Kidney epithelial cell (primary cell): ENCODE data around the gene IPO7. TPM values are rescaled to one million over a fixed set of nuclear protein-coding genes. Genes with fewer than 3 reads are reported as not detected.

Experiments used
- DNase-seq: peaks from one replicate; pipeline ENCODE4 v3.0.0-alpha.2; 2010; ENCODE audit warnings: low read depth
- H3K27me3 ChIP-seq: 2 replicates; pipeline ENCODE4 v1.6.0; 2011; ENCODE audit warnings: low read length; ENCODE audit not compliant: control insufficient read depth, insufficient read depth
- H3K36me3 ChIP-seq: 2 replicates; pipeline ENCODE4 v1.5.1; 2011; ENCODE audit warnings: low read length; ENCODE audit not compliant: control insufficient read depth, insufficient read depth
- H3K4me3 ChIP-seq: 2 replicates; pipeline ENCODE4 v1.5.1; 2011; ENCODE audit warnings: low read depth, mild to moderate bottlenecking, control low read depth, low read length
- total RNA-seq: library from RNA; depleted of rRNA; stranded (reverse); fragments of >200 nt; gene quantifications from 2 replicates; pipeline ENCODE4 v1.2.3, GENCODE V29; 2015
- TF ChIP-seq, protein P1 (sequence below): IDR thresholded peaks from 2 replicates; pipeline ENCODE4 v1.5.1; 2011; ENCODE audit warnings: mild to moderate bottlenecking, moderate library complexity, low read length, control low read depth, inconsistent platforms; ENCODE audit not compliant: insufficient read depth, poor library complexity, severe bottlenecking

IPO7 gene
- total RNA-seq, 1 donor from 2014 or later: 95.1 TPM

DNA sequence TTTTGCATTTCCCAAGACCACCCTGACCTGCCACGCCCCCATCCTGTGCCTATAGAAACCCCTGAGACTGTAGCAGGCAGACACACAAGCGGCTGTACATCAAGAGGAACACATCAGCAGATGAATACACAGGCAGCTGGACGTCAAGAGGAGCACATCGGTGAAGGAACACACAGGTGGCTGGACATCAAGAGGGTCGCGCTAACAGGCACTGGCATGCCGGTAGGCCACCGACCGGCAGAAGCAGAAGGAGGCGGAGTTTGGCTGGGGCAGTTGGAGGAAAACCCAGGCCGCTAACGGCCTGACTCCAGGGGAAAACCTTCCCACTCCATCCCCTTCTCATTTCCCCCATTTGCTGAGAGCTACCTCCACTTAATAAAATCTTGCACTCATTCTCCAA, 5.4 kb upstream of the IPO7 start:
- TF ChIP-seq, protein P1, sequence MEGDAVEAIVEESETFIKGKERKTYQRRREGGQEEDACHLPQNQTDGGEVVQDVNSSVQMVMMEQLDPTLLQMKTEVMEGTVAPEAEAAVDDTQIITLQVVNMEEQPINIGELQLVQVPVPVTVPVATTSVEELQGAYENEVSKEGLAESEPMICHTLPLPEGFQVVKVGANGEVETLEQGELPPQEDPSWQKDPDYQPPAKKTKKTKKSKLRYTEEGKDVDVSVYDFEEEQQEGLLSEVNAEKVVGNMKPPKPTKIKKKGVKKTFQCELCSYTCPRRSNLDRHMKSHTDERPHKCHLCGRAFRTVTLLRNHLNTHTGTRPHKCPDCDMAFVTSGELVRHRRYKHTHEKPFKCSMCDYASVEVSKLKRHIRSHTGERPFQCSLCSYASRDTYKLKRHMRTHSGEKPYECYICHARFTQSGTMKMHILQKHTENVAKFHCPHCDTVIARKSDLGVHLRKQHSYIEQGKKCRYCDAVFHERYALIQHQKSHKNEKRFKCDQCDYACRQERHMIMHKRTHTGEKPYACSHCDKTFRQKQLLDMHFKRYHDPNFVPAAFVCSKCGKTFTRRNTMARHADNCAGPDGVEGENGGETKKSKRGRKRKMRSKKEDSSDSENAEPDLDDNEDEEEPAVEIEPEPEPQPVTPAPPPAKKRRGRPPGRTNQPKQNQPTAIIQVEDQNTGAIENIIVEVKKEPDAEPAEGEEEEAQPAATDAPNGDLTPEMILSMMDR: no peak
- Histone ChIP-seq H3K27me3 (no peaks in the 10 kb centered on the region), H3K36me3 (no peaks in the 10 kb centered on the region), H3K4me3 (no peak overlapping the region)
- DNase-seq: no peak

DNA sequence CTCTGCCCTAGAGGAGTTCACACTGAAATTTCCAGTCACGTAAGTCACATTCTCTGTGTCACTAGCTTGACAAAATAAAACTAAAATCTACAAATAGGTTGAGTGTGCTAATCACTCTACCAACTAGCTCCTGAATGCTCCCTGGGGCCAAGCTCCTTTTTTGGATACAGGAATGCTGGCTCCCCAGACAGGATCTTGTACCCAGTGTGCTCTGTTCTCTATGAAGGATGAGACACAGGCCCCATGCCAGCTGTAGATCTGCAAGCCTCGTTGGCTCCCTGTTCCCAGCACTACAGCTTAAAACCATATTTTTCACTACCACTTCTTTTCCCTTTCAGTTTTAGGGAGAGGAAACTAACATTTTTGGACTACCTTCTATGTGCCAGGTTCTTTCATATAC, 3.7 kb upstream of the IPO7 start:
- DNase-seq: no peak
- Histone ChIP-seq H3K4me3 (no peak overlapping the region), H3K36me3 (no peaks in the 10 kb centered on the region), H3K27me3 (no peaks in the 10 kb centered on the region)
- TF ChIP-seq, protein P1: no peak

DNA sequence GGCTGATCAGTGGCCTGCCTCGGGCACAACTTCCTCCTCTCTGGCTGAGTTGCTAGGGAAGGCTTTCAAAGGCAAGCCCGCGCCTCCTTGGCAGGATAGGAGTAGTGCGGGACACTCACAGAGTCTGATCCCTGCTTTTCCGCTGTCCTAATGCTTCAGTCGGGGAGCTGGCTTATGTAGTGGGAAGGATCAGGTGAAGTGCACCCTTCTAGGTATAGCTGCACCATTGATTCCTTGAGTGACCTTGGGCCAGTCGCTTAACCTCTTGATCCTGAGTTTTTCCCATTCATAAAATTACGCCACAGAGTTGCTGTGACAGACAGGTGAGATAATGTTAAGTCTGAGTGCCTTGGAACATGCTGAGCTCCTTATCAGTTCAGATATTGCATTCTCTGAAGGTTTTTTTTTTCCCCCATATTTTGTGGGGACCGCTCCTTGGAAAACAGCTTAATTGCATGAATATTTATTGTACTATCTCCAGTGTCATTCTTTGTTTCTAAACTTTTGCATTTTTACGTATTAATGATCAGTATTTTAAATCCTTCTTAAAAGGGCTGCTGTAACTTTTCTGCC, 961 bp downstream of the IPO7 start:
- DNase-seq: no peak
- no peaks in the 10 kb centered on the region for H3K27me3 ChIP-seq
- no peaks in the 10 kb centered on the region for H3K36me3 ChIP-seq
- peak overlapping the region; percentile 100 for H3K4me3 ChIP-seq
- TF ChIP-seq, protein P1: no peak

DNA sequence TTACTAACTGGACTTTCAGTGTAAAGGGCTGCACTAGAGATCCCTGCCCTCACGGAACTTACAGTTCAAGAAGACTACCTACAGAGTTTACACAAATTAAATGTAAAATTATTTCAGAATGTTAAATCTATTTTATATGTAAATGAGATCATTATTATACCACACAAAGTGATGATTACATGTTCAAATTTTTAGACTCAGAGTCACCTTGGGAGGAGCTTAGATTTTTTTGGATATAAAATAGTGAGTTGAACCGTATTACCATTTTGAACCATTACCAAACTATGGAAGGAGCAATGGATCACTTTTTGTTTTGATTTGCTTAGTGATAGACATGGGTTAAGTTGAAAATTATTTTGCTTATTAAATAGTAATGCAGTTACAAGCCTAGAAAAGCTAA, 1.6 kb downstream of the IPO7 start:
- Histone ChIP-seq H3K27me3 (no peaks in the 10 kb centered on the region), H3K36me3 (no peaks in the 10 kb centered on the region), H3K4me3 (peak overlapping the region; percentile 100)
- no peak for DNase-seq
- TF ChIP-seq, protein P1: no peak

DNA sequence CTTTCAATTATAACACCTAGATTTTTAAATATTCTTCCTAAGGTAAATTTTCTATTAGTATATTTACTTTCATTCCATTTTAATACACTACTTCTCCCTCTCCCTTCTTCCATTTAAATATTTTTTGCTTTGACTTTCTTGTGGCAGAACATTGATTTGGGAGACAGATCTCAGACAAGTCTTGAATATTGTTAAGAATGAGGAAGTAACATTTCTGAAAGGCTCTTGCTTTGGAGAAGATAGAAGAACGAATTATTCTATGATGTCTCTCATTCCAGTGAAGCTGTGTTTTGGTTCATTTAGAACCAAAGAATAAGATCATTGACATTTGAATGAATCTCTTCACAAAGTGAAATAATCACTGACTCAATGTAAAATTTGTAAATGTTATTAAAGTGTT, 2.4 kb downstream of the IPO7 start:
- Histone ChIP-seq H3K27me3 (no peaks in the 10 kb centered on the region), H3K4me3 (no peak overlapping the region), H3K36me3 (no peaks in the 10 kb centered on the region)
- no peak for DNase-seq
- TF ChIP-seq, protein P1: no peak

DNA sequence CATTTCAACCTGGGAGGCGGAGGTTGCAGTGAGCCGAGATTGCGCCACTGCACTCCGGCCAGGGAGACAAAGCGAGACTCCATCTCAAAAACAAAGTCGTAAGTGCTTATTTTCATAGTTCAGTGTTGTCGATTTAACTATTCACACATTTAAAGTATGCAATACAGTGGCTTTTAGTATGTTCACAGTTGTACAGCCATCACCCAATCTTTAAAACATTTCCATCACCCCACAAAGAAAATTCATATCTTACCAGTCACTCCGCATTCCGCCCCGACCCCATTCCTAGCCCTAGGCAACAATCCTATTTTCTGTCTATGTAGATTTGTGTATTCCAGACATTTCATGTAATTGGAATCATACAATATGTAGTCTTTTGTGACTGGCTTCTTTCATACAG, 11.9 kb downstream of the IPO7 start:
- no peak overlapping the region for H3K4me3 ChIP-seq
- TF ChIP-seq, protein P1: no peak
- DNase-seq: no peak
- H3K27me3 ChIP-seq: no peaks in the 10 kb centered on the region
- no peaks in the 10 kb centered on the region for H3K36me3 ChIP-seq
